Esophagus (tissue), 2 donors: ENCODE data around the gene SH3TC1. TPM values are rescaled to one million over a fixed set of nuclear protein-coding genes. Genes with fewer than 3 reads are reported as not detected.
A peak's percentile ranks its signal among the peaks of the same experiment; 100 is the strongest.

Experiments used
- H3K27ac ChIP-seq, 2 donors: one replicate each; pipeline ENCODE4 v1.5.1; 2013; ENCODE audit warnings: low read depth in 2 of 2, mild to moderate bottlenecking in 2 of 2, inconsistent platforms in 1 of 2, low read length in 1 of 2, moderate library complexity in 1 of 2
- H3K27me3 ChIP-seq, 2 donors: one replicate each; pipeline ENCODE4 v1.6.1; 2013; ENCODE audit warnings: low read length in 2 of 2, control low read depth in 1 of 2, mild to moderate bottlenecking in 1 of 2; ENCODE audit not compliant: insufficient read depth in 2 of 2, control insufficient read depth in 1 of 2
- H3K36me3 ChIP-seq, 2 donors: one replicate each; pipeline ENCODE4 v1.6.1; 2013; ENCODE audit warnings: low read length in 1 of 2; ENCODE audit not compliant: control insufficient read depth in 2 of 2, insufficient read depth in 2 of 2
- H3K4me1 ChIP-seq, 2 donors: one replicate each; pipeline ENCODE4 v1.6.1; 2013; ENCODE audit warnings: low read length in 1 of 2; ENCODE audit not compliant: control insufficient read depth in 2 of 2, insufficient read depth in 2 of 2
- H3K4me3 ChIP-seq, 2 donors: one replicate each; pipeline ENCODE4 v1.5.1; 2013; ENCODE audit warnings: low read length in 2 of 2, mild to moderate bottlenecking in 2 of 2, low read depth in 1 of 2, moderate library complexity in 1 of 2
- H3K9me3 ChIP-seq, 2 donors: one replicate each; pipeline ENCODE4 v1.6.1; 2013; ENCODE audit warnings: mild to moderate bottlenecking in 2 of 2, low read depth in 1 of 2, low read length in 1 of 2, moderate library complexity in 1 of 2; ENCODE audit not compliant: control insufficient read depth in 2 of 2, insufficient read depth in 1 of 2
- WGBS, 2 donors: extraction: QIAGEN DNeasy Blood & Tissue Kit; methylation state at CpG; one replicate each; pipeline ENCODE4 v1.1.7; 2013; 5-methylcytosine and 5-hydroxymethylcytosine counted together
- polyA plus RNA-seq, 2 donors: library from polyadenylated mRNA; stranded (reverse); fragments of 200-250 nt; gene quantifications; one replicate each; pipeline ENCODE4 v1.2.3, GENCODE V29; 2013
- donor health status: healthy with polysubstance abuse.
- donor health status: Bipolar disorder and iron deficiency.

SH3TC1 gene
- polyA plus RNA-seq, 2 donors, result 18.0 to 19.2 TPM

GRCh38 chr4:8177956-8178355 lies 21.1 kb upstream of the SH3TC1 start:
- Histone ChIP-seq H3K36me3 (no peaks in the 10 kb centered on the region), H3K9me3 (no peaks in the 10 kb centered on the region), H3K27ac (no peak overlapping the region), H3K27me3 (no peaks in the 10 kb centered on the region), H3K4me3 (no peak overlapping the region), H3K4me1 (peaks cover 8 to 24% of the 10 kb centered on the region in 2 donors)
- 89 to 92% methylated on average over 11 of the region's 11 CpGs for WGBS, 2 donors

GRCh38 chr4:8179074-8179473 lies 20.0 kb upstream of the SH3TC1 start:
- H3K4me1 ChIP-seq, result peaks cover 8 to 31% of the 10 kb centered on the region in 2 donors
- no peak overlapping the region for H3K4me3 ChIP-seq
- no peaks in the 10 kb centered on the region for H3K36me3 ChIP-seq
- H3K9me3 ChIP-seq, result no peaks in the 10 kb centered on the region
- 83 to 86% methylated on average over 10 of the region's 10 CpGs for WGBS, 2 donors
- H3K27ac ChIP-seq, result no peak overlapping the region
- H3K27me3 ChIP-seq, result no peaks in the 10 kb centered on the region

GRCh38 chr4:8179771-8180170 lies 19.3 kb upstream of the SH3TC1 start:
- Histone ChIP-seq H3K9me3 (no peaks in the 10 kb centered on the region), H3K27me3 (no peaks in the 10 kb centered on the region), H3K36me3 (no peaks in the 10 kb centered on the region), H3K4me3 (no peak overlapping the region), H3K4me1 (peaks cover 11 to 33% of the 10 kb centered on the region in 2 donors), H3K27ac (peak overlapping the region; percentile 51 to 52)
- WGBS, 2 donors, result 84 to 88% methylated on average over 9 of the region's 9 CpGs

- Histone ChIP-seq H3K9me3 (no peaks in the 10 kb centered on the region), H3K27ac (peak overlapping the region; percentile 52 to 93), H3K27me3 (no peaks in the 10 kb centered on the region), H3K36me3 (no peaks in the 10 kb centered on the region), H3K4me3 (no peak overlapping the region), H3K4me1 (peaks cover 11 to 33% of the 10 kb centered on the region in 2 donors)
- WGBS, 2 donors, result 67 to 70% methylated on average over 8 of the region's 8 CpGs
Observed at GRCh38 chr4:8180310-8181093, 18.6 kb upstream of the SH3TC1 start.

GRCh38 chr4:8181119-8181518 lies 18.0 kb upstream of the SH3TC1 start:
- Histone ChIP-seq H3K27me3 (no peaks in the 10 kb centered on the region), H3K4me1 (peaks cover 14 to 33% of the 10 kb centered on the region in 2 donors), H3K4me3 (no peak overlapping the region), H3K36me3 (no peaks in the 10 kb centered on the region), H3K27ac (peak overlapping the region; percentile 92 to 93), H3K9me3 (no peaks in the 10 kb centered on the region)
- 83 to 88% methylated on average over 6 of the region's 6 CpGs for whole genome bisulfite sequencing, 2 donors

- 48 to 71% methylated on average over 7 of the region's 7 CpGs for WGBS, 2 donors
- Histone ChIP-seq H3K4me1 (peaks cover 14 to 31% of the 10 kb centered on the region in 2 donors), H3K36me3 (no peaks in the 10 kb centered on the region), H3K27ac (peak overlapping the region; percentile 92 to 93), H3K27me3 (no peaks in the 10 kb centered on the region), H3K9me3 (no peaks in the 10 kb centered on the region), H3K4me3 (no peak overlapping the region)
Observed at GRCh38 chr4:8181844-8182243, 17.2 kb upstream of the SH3TC1 start.

GRCh38 chr4:8182294-8182693 lies 16.8 kb upstream of the SH3TC1 start:
- Histone ChIP-seq H3K4me1 (peaks cover 14 to 31% of the 10 kb centered on the region in 2 donors), H3K27ac (peak overlapping the region; percentile 92 to 93), H3K27me3 (no peaks in the 10 kb centered on the region), H3K4me3 (peak overlapping the region; percentile 9 to 24), H3K36me3 (no peaks in the 10 kb centered on the region), H3K9me3 (no peaks in the 10 kb centered on the region)
- 49 to 69% methylated on average over 11 of the region's 11 CpGs for WGBS, 2 donors

GRCh38 chr4:8182858-8183725 lies 16.0 kb upstream of the SH3TC1 start:
- no peaks in the 10 kb centered on the region for H3K27me3 ChIP-seq
- H3K9me3 ChIP-seq, result no peaks in the 10 kb centered on the region
- H3K36me3 ChIP-seq, result no peaks in the 10 kb centered on the region
- H3K4me3 ChIP-seq, result peak overlapping the region; percentile 9 to 24
- H3K27ac ChIP-seq, result peak overlapping the region; percentile 92 to 93
- peaks cover 16 to 31% of the 10 kb centered on the region in 2 donors for H3K4me1 ChIP-seq
- 42 to 52% methylated on average over 25 of the region's 25 CpGs for WGBS, 2 donors

GRCh38 chr4:8184061-8184460 lies 15.0 kb upstream of the SH3TC1 start:
- Histone ChIP-seq H3K9me3 (no peaks in the 10 kb centered on the region), H3K27ac (peak overlapping the region; percentile 86 to 93), H3K36me3 (no peaks in the 10 kb centered on the region), H3K4me3 (no peak overlapping the region), H3K4me1 (peaks cover 16 to 41% of the 10 kb centered on the region in 2 donors), H3K27me3 (no peaks in the 10 kb centered on the region)
- WGBS, 2 donors, result 71 to 74% methylated on average over 4 of the region's 4 CpGs
